SK-N-MC (cell line): ENCODE results near the gene ULBP3.

Experiments
- EZH2 ChIP-seq: fragments of 200-600 bp; sonication (generic); IDR thresholded peaks from one replicate; pipeline ENCODE4 v1.6.1; 2017; ENCODE audit warnings: antibody characterized with exemption
- FOXP2 ChIP-seq: optimal IDR thresholded peaks from 2 replicates; pipeline ENCODE3; 2011; ENCODE audit warnings: mild to moderate bottlenecking, moderate library complexity; ENCODE audit not compliant: insufficient read depth; ENCODE audit errors: extremely low read length, control extremely low read depth
- POLR2AphosphoS5 ChIP-seq: IDR thresholded peaks from 2 replicates; pipeline ENCODE4 v1.6.1; 2012; ENCODE audit warnings: mild to moderate bottlenecking, low read depth, low read length, borderline replicate concordance

DNA sequence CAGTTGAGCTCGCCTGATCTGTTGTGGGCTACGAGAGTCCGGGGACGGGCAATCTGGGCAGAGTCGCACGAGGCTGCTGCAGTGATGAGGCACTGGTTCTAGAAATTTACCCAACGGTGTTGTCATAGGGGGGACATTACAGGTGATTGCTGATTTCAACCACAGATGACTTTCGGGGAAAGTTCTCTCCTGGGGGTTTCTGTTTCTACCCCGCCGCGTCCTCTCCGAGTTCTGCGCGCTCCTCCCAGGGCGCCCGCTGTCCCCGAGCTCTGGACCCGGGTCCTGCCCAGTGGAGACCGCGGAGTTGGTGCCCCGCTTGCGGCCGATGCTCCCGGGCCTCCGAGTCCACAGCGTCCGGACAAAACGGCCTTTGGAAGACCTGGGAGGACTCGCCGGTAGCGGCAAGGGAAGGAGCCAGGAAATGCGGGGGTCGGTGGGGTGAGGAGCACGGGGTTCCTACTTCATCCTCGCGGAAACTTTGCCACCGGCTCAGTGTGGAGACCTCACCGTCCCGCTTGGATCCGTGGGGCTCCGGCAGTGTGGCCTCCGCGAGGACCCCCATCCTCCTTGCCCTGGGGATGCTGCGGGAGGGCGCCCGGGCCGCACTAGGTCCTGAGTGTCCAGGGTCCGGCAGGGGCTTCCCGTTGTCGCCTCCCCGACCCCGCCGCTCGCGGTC is 31.3 kb downstream of the ULBP3 start:
- TF ChIP-seq EZH2 (peak; percentile 50), POLR2AphosphoS5 (no peak), FOXP2 (no peak)
